Measurements from ENCODE around the gene TCAP.

DNA sequence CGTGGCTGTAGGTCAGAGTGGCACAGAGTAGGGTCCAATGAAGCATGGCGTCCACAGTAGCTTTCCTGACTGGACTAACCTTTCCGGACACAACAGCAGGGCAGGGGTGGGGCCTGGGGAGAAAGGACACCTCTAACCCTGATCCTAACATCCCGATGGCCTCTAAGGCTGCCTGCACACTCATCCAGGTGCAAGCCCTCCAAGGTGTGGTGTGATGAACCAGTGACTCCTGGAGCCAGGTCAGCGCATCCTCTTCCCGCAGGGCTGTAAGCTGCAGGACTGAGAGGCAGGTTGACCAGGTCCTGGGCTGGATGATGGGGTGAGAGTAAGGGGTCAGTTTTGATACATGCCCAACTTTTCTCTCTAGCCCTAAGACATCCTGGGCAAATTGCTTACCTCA is 31.6 kb downstream of the TCAP start:
- TF ChIP-seq, protein P1, sequence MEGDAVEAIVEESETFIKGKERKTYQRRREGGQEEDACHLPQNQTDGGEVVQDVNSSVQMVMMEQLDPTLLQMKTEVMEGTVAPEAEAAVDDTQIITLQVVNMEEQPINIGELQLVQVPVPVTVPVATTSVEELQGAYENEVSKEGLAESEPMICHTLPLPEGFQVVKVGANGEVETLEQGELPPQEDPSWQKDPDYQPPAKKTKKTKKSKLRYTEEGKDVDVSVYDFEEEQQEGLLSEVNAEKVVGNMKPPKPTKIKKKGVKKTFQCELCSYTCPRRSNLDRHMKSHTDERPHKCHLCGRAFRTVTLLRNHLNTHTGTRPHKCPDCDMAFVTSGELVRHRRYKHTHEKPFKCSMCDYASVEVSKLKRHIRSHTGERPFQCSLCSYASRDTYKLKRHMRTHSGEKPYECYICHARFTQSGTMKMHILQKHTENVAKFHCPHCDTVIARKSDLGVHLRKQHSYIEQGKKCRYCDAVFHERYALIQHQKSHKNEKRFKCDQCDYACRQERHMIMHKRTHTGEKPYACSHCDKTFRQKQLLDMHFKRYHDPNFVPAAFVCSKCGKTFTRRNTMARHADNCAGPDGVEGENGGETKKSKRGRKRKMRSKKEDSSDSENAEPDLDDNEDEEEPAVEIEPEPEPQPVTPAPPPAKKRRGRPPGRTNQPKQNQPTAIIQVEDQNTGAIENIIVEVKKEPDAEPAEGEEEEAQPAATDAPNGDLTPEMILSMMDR (IDR thresholded peaks at IDR 0.05): no peak
- no peak for TF ChIP-seq EP300 (IDR thresholded peaks at IDR 0.05)
